AG09309 (cell line): Measurements from ENCODE around the gene SETD3.

Experiments
- DNase-seq: peaks from one replicate; pipeline ENCODE4 v3.0.0-alpha.2; 2010; ENCODE audit warnings: low read depth
- H3K4me3 ChIP-seq: 2 replicates; pipeline ENCODE4 v1.5.1; 2011; ENCODE audit warnings: mild to moderate bottlenecking, low read depth, low read length, moderate library complexity; ENCODE audit not compliant: control insufficient read depth
- CTCF ChIP-seq: IDR thresholded peaks from 2 replicates; pipeline ENCODE4 v1.5.1; 2011; ENCODE audit warnings: mild to moderate bottlenecking, low read depth, low read length, inconsistent platforms; ENCODE audit not compliant: insufficient read depth, control insufficient read depth; ENCODE audit errors: missing control alignments

SETD3 gene

DNA sequence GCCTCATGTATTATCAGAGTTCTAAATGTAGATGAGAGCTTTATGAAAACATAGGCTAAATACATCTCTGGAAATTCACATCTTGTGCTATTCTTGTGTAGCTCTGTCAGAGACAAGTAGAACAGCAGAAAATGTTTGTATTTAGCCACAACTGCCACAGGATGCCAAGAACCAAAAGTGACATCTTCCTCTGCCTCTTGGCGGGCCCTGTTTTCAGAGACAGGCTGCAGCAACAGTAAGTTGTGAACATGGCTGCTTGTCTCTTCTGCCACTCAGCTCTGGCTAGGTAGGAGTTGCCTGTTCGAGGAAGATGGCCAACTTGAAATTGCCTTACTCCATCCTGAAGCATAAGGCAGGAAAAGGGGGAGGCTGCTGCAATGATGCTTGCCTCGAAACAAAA is 30.4 kb downstream of the SETD3 start:
- no peak overlapping the region for H3K4me3 ChIP-seq
- TF ChIP-seq CTCF = no peak
- no peak for DNase-seq

DNA sequence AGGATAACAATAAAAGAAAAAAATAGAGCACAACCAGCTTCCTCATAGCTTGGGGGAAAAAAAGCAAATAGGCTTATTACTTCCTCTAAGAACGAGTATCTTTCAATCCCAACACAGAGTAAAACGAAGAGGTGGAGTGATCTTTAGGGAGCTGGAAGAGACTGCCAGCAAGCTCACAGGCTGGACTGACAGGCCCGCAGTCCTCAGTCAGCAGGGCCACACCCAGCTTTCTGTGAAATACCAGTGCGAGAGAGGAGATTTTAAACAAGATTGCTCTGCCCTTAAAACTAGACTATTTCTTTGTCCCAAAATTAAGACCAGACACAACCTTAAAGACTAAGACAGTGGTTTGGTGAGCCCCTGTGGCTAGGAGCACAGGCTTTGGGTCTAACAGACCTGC is 32.9 kb downstream of the SETD3 start:
- H3K4me3 ChIP-seq = no peak overlapping the region
- no peak for TF ChIP-seq CTCF
- no peak for DNase-seq

- no peak for TF ChIP-seq CTCF
- no peak overlapping the region for H3K4me3 ChIP-seq
Observed at GRCh38 chr14:99445931-99446330, 34.7 kb downstream of the SETD3 start.

GRCh38 chr14:99441918-99442317 is 38.7 kb downstream of the SETD3 start:
- TF ChIP-seq CTCF = no peak
- no peak for DNase-seq
- no peak overlapping the region for H3K4me3 ChIP-seq

More at GRCh38 chr14:99445931-99446330, 34.7 kb downstream of the SETD3 start:
- DNase-seq = no peak

DNA sequence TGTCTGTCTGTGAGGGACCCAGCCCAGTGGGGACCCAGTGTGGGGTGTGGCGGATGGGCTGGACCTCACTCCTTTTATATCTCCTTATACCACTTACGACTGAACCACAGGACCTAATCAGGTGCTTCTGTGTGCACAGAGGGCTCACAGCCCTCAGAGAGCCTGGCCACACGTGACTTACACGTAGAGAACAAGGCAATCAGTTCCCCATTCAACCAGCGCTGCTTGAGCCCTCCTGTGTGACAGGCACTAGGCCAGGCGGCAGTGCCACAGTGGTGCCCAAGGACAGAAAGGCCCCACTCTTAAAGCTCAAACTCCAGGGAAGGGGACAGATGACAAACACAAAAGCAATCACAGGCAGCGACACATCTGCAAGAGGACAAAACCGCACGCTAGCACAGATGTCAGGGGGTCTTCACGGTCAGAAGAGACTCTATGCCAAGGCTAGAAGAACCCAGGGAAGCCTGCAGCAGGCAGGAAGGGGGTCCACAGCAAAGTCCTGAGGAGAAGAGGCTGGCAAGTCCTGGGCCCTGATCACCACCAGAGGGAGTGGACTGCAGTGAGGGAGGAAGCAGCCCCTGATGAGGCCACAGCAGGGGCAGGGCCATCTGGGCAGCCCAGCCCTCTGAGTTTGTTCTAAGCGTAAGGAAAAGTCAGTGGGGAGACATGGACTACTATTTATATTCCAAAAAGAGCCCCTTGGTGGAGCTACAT is 39.3 kb downstream of the SETD3 start:
- DNase-seq = no peak
- H3K4me3 ChIP-seq = no peak overlapping the region
- TF ChIP-seq CTCF = no peak

- H3K4me3 ChIP-seq = no peak overlapping the region
- no peak for DNase-seq
- TF ChIP-seq CTCF = no peak
Observed at GRCh38 chr14:99440278-99440677, 40.4 kb downstream of the SETD3 start.
